Measurements from ENCODE around the gene SYT2. TPM values are rescaled to one million over a fixed set of nuclear protein-coding genes. Genes with fewer than 3 reads are reported as not detected.
A peak's percentile ranks its signal among the peaks of the same experiment; 100 is the strongest.

SYT2 gene
- total RNA-seq, 1 donor from 2014 or later: not detected

GRCh38 chr1:202591515-202591914, 118.7 kb downstream of the SYT2 start:
- no peak for DNase-seq (ENCODE audit: low spot score in 2 of 2)
- TF ChIP-seq CTCF (IDR thresholded peaks at IDR 0.05): no peak
- Histone ChIP-seq H3K4me3 (no peak overlapping the region), H3K27me3 (no peaks in the 10 kb centered on the region), H3K27ac (peak overlapping the region; percentile 90 to 94), H3K4me1 (peaks cover 6 to 38% of the 10 kb centered on the region in 2 donors), H3K9me3 (no peaks in the 10 kb centered on the region), H3K36me3 (peaks cover 3 to 27% of the 10 kb centered on the region in 2 donors)
- intact Hi-C loops (cut with DNase I): loop anchor here (2.0 to 10.0 kb wide), 2 partner anchors 53 to 247 kb away; partner anchors contain the start of genes PPP1R12B and UBE2T

GRCh38 chr1:202590975-202591411, 119.3 kb downstream of the SYT2 start:
- H3K9me3 ChIP-seq: no peaks in the 10 kb centered on the region
- H3K27me3 ChIP-seq: no peaks in the 10 kb centered on the region
- H3K27ac ChIP-seq: peak overlapping the region; percentile 90 to 94
- intact Hi-C loops (cut with DNase I): loop anchor here (2.0 to 10.0 kb wide), 2 partner anchors 52 to 246 kb away; partner anchors contain the start of genes PPP1R12B and UBE2T
- peaks cover 7 to 43% of the 10 kb centered on the region in 2 donors for H3K4me1 ChIP-seq
- TF ChIP-seq CTCF (IDR thresholded peaks at IDR 0.05): no peak
- H3K36me3 ChIP-seq: peaks cover 3 to 30% of the 10 kb centered on the region in 2 donors
- DNase-seq (ENCODE audit: low spot score in 2 of 2): no peak
- H3K4me3 ChIP-seq: no peak overlapping the region

- Histone ChIP-seq H3K27me3 (no peaks in the 10 kb centered on the region), H3K4me3 (no peak overlapping the region), H3K36me3 (peaks cover 3 to 27% of the 10 kb centered on the region in 2 donors), H3K9me3 (no peaks in the 10 kb centered on the region), H3K27ac (peak overlapping the region; percentile 90 to 94), H3K4me1 (peaks cover 8 to 52% of the 10 kb centered on the region in 2 donors)
- intact Hi-C loops (cut with DNase I): loop anchor here (2.0 to 10.0 kb wide), 2 partner anchors 51 to 245 kb away; partner anchors contain the start of genes PPP1R12B and UBE2T
- no peak for TF ChIP-seq CTCF (IDR thresholded peaks at IDR 0.05)
- no peak for DNase-seq (ENCODE audit: low spot score in 2 of 2)
These were observed 120.1 kb downstream of the SYT2 start for GRCh38 chr1:202590126-202590525.

GRCh38 chr1:202589190-202589930, 120.9 kb downstream of the SYT2 start:
- no peaks in the 10 kb centered on the region for H3K27me3 ChIP-seq
- DNase-seq (ENCODE audit: low spot score in 2 of 2): peak; percentile 70 to 98
- peak overlapping the region; percentile 90 to 94 for H3K27ac ChIP-seq
- H3K9me3 ChIP-seq: no peaks in the 10 kb centered on the region
- peaks cover 7 to 28% of the 10 kb centered on the region in 2 donors for H3K36me3 ChIP-seq
- peaks cover 8 to 55% of the 10 kb centered on the region in 2 donors for H3K4me1 ChIP-seq
- intact Hi-C loops (cut with DNase I): loop anchor here (2.0 to 10.0 kb wide), 4 partner anchors 17 to 385 kb away; no protein-coding TSS in a partner anchor
- no peak overlapping the region for H3K4me3 ChIP-seq
- TF ChIP-seq CTCF (IDR thresholded peaks at IDR 0.05): peak in 1 of 3 experiments; percentile 11

- Histone ChIP-seq H3K9me3 (no peaks in the 10 kb centered on the region), H3K36me3 (peaks cover 11 to 30% of the 10 kb centered on the region in 2 donors), H3K27me3 (no peaks in the 10 kb centered on the region), H3K4me1 (peaks cover 8 to 51% of the 10 kb centered on the region in 2 donors), H3K4me3 (no peak overlapping the region), H3K27ac (peak overlapping the region; percentile 90 to 94)
- DNase-seq (ENCODE audit: low spot score in 2 of 2): no peak
- intact Hi-C loops (cut with DNase I): loop anchor here (2.0 to 10.0 kb wide), 4 partner anchors 16 to 384 kb away; no protein-coding TSS in a partner anchor
- TF ChIP-seq CTCF (IDR thresholded peaks at IDR 0.05): no peak
These were observed 121.6 kb downstream of the SYT2 start for GRCh38 chr1:202588503-202589189.

Data from ascending aorta (tissue), 2 donors.